ENCODE data around the gene TF. TPM values are rescaled to one million over a fixed set of nuclear protein-coding genes. Genes with fewer than 3 reads are reported as not detected.

Gene TF
- total and polyA plus RNA-seq, 10 of the 15 experiments (the other 5 are each of a cell fraction or from before 2014, with no cell fraction given): under 0.01 to 8.9 (median 0.05) TPM; not detected in 1

GRCh38 chr3:133840055-133840737 lies 94.0 kb downstream of the TF start (continued):
- TF ChIP-seq KLF5 (IDR thresholded peaks at IDR 0.05; ENCODE audit: partially characterized antibody): no peak
- TF ChIP-seq, protein P1, sequence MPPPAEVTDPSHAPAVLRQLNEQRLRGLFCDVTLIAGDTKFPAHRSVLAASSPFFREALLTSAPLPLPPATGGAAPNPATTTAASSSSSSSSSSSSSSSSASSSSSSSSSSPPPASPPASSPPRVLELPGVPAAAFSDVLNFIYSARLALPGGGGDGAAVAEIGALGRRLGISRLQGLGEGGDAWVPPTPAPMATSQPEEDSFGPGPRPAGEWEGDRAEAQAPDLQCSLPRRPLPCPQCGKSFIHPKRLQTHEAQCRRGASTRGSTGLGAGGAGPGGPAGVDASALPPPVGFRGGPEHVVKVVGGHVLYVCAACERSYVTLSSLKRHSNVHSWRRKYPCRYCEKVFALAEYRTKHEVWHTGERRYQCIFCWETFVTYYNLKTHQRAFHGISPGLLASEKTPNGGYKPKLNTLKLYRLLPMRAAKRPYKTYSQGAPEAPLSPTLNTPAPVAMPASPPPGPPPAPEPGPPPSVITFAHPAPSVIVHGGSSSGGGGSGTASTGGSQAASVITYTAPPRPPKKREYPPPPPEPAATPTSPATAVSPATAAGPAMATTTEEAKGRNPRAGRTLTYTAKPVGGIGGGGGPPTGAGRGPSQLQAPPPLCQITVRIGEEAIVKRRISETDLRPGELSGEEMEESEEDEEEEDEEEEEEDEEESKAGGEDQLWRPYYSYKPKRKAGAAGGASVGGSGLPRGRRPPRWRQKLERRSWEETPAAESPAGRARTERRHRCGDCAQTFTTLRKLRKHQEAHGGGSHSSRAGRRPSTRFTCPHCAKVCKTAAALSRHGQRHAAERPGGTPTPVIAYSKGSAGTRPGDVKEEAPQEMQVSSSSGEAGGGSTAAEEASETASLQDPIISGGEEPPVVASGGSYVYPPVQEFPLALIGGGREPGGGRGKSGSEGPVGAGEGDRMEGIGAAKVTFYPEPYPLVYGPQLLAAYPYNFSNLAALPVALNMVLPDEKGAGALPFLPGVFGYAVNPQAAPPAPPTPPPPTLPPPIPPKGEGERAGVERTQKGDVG (CRISPR knock-in tag; IDR thresholded peaks at IDR 0.05): no peak
- TF ChIP-seq MYB (IDR thresholded peaks at IDR 0.05; ENCODE audit: borderline replicate concordance, low read depth, low read length): no peak
- TF ChIP-seq SMAD5 (IDR thresholded peaks at IDR 0.05; ENCODE audit: low read depth): no peak
- TF ChIP-seq E4F1 (IDR thresholded peaks at IDR 0.05; ENCODE audit: borderline replicate concordance, partially characterized antibody): no peak
- no peak for TF ChIP-seq ASH2L (IDR thresholded peaks at IDR 0.05; ENCODE audit: borderline replicate concordance, low read depth)
- TF ChIP-seq BCL11A (IDR thresholded peaks at IDR 0.05; ENCODE audit: low read depth, low read length): no peak

Measured in GM12878 (cell line).